Inflammatory macrophage (primary cell): ENCODE results near the gene R3HDM2.
A peak's percentile ranks its signal among the peaks of the same experiment; 100 is the strongest.
"Not testable (repeated sequence)": the region's sequence is repeated elsewhere in the genome, so short reads cannot be mapped to it uniquely, and the experiment has no call there.

Experiments
- DNase-seq, 2 donors: peaks; one replicate each; pipeline ENCODE4 v3.0.0-alpha.2; 2020 to 2022

The R3HDM2 gene

DNA sequence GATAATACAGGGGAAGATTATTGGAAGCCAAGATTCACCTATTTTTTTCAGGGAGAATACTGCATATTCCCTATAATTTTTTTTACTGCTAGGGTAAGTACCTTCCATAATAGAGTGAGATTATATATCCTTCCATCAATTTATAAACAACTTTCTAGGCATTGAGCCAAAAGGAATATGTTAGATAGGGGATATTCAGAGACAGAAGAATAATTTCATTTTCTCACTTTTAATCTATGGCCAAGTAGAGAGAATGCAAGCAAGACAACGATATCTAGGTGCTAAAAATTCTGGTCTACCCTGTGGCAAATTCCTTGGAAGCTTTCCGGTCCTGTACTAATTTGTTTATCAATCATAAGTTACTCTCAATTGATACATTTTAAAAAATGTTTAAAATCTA, 110.2 kb downstream of the R3HDM2 start:
- no peak for DNase-seq

DNA sequence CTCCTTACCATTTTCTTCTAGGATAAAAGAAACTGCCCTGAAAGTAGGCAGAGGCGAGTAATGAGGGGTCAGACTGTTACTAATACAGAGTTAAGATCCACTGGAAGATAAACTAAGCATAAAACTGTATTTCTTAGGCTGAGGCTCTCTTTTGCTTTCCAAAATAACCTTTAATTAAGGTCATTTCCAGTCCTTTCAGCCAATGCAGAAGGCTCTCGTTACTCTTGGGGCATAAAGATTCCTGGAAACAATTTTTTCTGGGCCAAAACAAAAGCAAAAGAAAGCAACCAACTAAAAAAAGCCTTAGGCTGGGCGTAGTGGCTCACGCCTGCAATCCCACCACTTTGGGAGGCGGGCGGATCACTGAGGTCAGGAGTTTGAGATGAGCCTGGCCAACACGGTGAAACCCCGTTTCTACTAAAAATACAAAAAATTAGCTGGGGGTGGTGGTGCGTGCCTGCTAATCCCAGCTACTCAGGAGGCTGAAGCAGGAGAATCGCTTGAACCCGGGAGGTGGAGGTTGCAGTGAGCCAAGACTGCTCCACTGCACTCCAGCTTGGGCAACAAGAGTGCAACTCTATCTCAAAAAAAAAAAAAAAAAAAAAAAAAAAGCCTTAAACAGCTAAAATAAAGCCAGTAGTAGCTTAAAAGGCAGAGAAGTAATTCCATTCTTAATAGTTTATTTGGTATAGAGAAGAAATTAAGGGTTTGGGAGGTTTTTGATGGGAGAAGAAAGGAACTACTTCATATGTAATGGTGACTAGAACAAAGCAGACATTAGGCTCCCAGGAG, 111.0 kb downstream of the R3HDM2 start:
- no peak for DNase-seq

- DNase-seq, result no peak
Observed at GRCh38 chr12:57315681-57316080, 115.2 kb downstream of the R3HDM2 start.

DNA sequence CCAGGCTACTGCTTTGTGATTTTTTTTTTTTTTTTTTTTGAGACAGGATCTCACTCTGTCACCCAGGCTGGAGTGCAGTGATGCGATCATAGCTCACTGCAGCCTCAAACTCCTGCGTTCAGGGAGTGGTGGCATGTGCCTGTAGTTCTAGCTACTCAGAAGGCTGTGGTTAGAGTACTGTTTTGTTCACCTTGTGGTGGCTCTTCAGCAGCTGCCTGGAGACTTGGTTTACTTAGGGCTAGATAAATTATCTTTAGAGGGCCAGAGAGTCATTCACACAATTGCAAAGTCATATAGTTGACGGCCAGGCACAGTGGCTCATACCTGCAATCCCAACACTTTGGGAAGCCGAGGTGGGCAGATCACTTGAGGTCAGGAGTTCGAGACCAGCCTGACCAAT, 118.6 kb downstream of the R3HDM2 start:
- DNase-seq, result not testable (repeated sequence)

DNA sequence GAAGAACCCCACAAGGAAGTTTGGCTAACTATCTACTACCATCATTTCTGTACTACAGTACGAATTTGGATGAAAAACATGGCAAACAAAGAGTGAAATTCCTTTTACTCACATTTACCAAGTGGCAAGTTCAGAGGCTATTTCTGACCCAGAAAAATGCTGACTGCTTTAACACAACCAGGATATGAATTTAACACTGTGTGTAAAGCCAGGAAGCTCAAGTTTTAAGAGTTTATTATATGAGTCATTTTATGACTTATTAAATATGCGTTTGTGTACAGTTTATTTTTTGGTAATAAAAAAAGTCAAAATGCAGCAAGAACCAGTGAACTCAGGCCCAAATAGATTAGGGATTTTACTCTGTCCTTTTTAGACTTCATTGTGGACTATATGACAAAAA, 121.4 kb downstream of the R3HDM2 start:
- DNase-seq, result no peak

GRCh38 chr12:57300961-57301584, 129.8 kb downstream of the R3HDM2 start:
- no peak for DNase-seq

DNA sequence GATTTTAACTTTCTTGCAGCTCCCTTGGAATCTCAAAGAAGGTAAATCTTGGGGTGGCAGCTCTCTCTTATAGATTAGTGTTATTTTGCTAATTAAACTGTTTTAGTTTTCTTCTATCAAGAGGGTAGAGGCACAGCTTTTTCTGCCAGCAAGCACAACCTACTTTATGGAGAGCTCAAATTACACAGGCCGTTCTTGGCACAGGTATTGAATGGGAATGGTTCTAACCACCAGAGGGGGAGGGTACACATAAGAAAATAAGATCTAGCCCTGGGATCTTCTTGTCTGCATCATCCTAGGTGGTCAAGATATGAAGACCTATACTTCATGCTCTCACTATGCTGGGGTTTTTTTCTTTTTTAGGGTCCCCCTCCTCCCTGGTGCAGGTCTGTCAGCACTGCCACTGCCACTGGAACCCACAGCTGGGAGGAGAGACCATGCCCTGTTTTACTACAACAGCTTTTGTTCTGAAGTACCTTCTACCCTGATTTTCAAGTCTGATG, 131.3 kb downstream of the R3HDM2 start:
- no peak for DNase-seq

DNA sequence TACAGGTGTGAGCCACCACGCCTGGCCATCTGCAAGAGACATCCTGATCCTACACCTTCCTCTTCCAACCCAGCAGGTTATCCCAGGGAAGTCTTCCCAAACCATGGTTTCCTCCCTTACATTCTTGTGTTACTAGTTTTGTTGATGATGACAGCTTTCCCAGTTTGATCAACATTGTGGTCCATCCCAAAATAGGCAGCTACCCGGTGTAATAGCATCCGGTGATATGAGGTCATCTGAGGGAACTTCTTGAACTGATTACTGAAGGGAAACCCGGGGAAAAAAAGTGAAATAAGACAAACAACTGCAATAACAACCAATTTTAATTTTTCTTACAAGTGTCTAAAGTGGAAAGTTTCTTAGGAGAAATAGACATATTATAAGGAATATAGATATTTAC, 134.6 kb downstream of the R3HDM2 start:
- DNase-seq, result no peak

DNA sequence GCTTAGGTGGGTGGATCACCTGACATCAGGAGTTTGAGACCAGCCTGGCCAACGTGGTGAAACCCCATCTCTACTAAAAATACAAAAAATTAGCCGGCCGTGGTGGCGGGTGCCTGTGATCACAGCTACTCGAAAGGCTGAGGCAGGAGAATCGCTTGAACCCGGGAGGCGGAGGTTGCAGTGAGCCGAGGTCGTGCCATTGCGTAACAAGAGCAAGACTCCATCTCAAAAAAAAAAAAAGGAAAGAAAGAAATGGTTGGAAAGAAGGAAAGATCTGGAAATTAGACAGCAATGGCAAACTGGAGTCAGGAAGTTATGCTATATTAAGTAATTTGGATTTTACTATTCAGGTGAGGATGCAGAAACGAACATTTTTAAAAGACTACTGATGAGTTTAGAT, 148.8 kb downstream of the R3HDM2 start:
- DNase-seq, result not testable (repeated sequence)

GRCh38 chr12:57280211-57281062, 150.4 kb downstream of the R3HDM2 start:
- DNase-seq, result peak; percentile 88 to 94

GRCh38 chr12:57278465-57279381, 152.1 kb downstream of the R3HDM2 start:
- DNase-seq, result no peak

GRCh38 chr12:57276935-57277563, 153.8 kb downstream of the R3HDM2 start:
- peak; percentile 24 to 46 for DNase-seq

DNA sequence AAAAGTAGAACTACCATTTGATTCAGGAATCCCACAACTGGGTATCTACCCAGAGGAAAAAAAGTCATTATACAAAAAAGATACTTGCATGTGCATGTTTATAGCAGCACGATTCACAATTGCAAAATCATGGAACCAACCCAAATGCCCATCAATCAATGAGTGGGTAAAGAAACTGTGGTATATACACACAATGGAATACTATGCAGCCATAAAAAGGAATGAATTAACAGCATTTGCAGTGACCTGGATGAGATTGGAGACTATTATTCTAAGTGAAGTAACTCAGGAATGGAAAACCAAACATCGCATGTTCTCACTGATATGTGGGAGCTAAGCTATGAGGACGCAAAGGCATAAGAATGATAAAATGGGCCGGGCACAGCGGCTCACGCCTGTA, 154.6 kb downstream of the R3HDM2 start:
- DNase-seq, result not testable (repeated sequence)

DNA sequence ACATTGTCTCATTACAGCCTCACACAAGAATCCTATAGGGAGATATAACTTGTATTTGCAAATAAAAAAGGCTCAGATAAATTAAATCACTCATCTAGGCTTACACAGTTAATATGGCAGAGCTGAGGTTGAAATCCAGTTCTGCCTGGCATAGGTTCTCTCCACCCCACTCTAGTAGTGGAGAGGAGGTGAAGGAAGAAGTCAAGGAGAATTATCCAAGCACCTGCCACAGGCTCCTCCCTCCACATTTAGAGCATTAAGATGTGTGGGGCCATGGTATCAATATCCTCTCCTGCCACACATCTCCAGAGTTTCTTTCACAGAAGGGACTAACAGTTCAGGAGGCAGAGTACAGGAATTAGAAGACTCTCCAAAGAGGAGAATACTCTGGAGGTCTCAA, 157.3 kb downstream of the R3HDM2 start:
- DNase-seq, result no peak

GRCh38 chr12:57272337-57273151, 158.3 kb downstream of the R3HDM2 start:
- no peak for DNase-seq

DNA sequence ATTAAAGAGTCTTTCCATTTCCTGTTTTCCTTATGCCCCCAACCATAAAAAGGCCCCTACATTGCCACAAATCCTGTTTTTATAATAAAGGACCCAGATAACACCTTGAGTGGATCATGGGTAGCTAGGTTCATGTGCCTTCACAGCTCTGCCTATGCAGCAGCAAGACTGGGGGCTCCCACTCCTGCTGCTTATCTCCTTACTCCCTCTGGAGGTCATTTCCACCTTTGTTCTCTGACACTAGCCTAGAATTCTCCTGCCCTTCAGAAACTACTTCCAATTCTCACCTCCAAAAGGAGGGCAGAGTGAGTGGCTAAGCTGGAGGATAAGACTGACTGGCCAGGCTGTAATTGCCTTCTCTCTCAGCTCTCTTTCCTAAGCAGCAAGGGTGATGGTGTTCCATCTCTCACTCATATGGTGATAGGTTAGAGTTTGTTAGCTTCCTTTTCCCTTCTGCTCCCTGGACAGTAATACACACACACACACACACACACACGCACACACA, 159.8 kb downstream of the R3HDM2 start:
- no peak for DNase-seq

GRCh38 chr12:57268264-57268663, 162.6 kb downstream of the R3HDM2 start:
- peak; percentile 19 to 36 for DNase-seq

GRCh38 chr12:57266681-57267080, 164.2 kb downstream of the R3HDM2 start:
- DNase-seq, result no peak

- DNase-seq, result no peak
Observed at GRCh38 chr12:57263096-57263495, 167.7 kb downstream of the R3HDM2 start.

GRCh38 chr12:57262126-57262822, 168.6 kb downstream of the R3HDM2 start:
- no peak for DNase-seq
